ENCODE data around the gene SLC6A3. TPM values are rescaled to one million over a fixed set of nuclear protein-coding genes. Genes with fewer than 3 reads are reported as not detected.

Gene SLC6A3
- total RNA-seq, 1 donor from 2014 or later = not detected

GRCh38 chr5:1384521-1384920 is 60.7 kb downstream of the SLC6A3 start:
- Mint-ChIP-seq H3K27me3 (ENCODE audit: insufficient read depth) (peaks cover 5% of the 10 kb centered on the region), H3K9me3 (no peaks in the 10 kb centered on the region), H3K36me3 (ENCODE audit: low read depth) (no peaks in the 10 kb centered on the region), H3K4me1 (ENCODE audit: low read depth) (peaks cover 18% of the 10 kb centered on the region), H3K4me3 (no peak overlapping the region), H3K27ac (no peak overlapping the region)
- no peak for DNase-seq (ENCODE audit: low spot score)
- intact Hi-C loops (cut with micrococcal nuclease) = no loop called here

GRCh38 chr5:1383886-1384401 is 61.3 kb downstream of the SLC6A3 start:
- no peak overlapping the region for H3K4me3 Mint-ChIP-seq
- no peaks in the 10 kb centered on the region for H3K36me3 Mint-ChIP-seq (ENCODE audit: low read depth)
- H3K27me3 Mint-ChIP-seq (ENCODE audit: insufficient read depth) = peaks cover 6% of the 10 kb centered on the region
- no peak for DNase-seq (ENCODE audit: low spot score)
- intact Hi-C loops (cut with micrococcal nuclease) = no loop called here
- H3K9me3 Mint-ChIP-seq = no peaks in the 10 kb centered on the region
- H3K4me1 Mint-ChIP-seq (ENCODE audit: low read depth) = peaks cover 18% of the 10 kb centered on the region
- H3K27ac Mint-ChIP-seq = no peak overlapping the region

- no peak for DNase-seq (ENCODE audit: low spot score)
- H3K9me3 Mint-ChIP-seq = no peaks in the 10 kb centered on the region
- H3K27ac Mint-ChIP-seq = no peak overlapping the region
- intact Hi-C loops (cut with micrococcal nuclease) = no loop called here
- H3K27me3 Mint-ChIP-seq (ENCODE audit: insufficient read depth) = peaks cover 6% of the 10 kb centered on the region
- H3K4me1 Mint-ChIP-seq (ENCODE audit: low read depth) = peaks cover 18% of the 10 kb centered on the region
- no peaks in the 10 kb centered on the region for H3K36me3 Mint-ChIP-seq (ENCODE audit: low read depth)
- no peak overlapping the region for H3K4me3 Mint-ChIP-seq
Observed at GRCh38 chr5:1383344-1383743, 61.9 kb downstream of the SLC6A3 start.

- no peaks in the 10 kb centered on the region for H3K36me3 Mint-ChIP-seq (ENCODE audit: low read depth)
- peaks cover 18% of the 10 kb centered on the region for H3K4me1 Mint-ChIP-seq (ENCODE audit: low read depth)
- no peak overlapping the region for H3K4me3 Mint-ChIP-seq
- no peaks in the 10 kb centered on the region for H3K9me3 Mint-ChIP-seq
- H3K27ac Mint-ChIP-seq = no peak overlapping the region
- intact Hi-C loops (cut with micrococcal nuclease) = no loop called here
- no peak for DNase-seq (ENCODE audit: low spot score)
- H3K27me3 Mint-ChIP-seq (ENCODE audit: insufficient read depth) = peaks cover 2% of the 10 kb centered on the region
Observed at GRCh38 chr5:1382248-1382700, 63.0 kb downstream of the SLC6A3 start.

- no peak overlapping the region for H3K4me3 Mint-ChIP-seq
- no peak overlapping the region for H3K27ac Mint-ChIP-seq
- no peaks in the 10 kb centered on the region for H3K9me3 Mint-ChIP-seq
- peaks cover 2% of the 10 kb centered on the region for H3K27me3 Mint-ChIP-seq (ENCODE audit: insufficient read depth)
- peaks cover 12% of the 10 kb centered on the region for H3K4me1 Mint-ChIP-seq (ENCODE audit: low read depth)
- DNase-seq (ENCODE audit: low spot score) = no peak
- H3K36me3 Mint-ChIP-seq (ENCODE audit: low read depth) = no peaks in the 10 kb centered on the region
- intact Hi-C loops (cut with micrococcal nuclease) = no loop called here
Observed at GRCh38 chr5:1381370-1382247, 63.6 kb downstream of the SLC6A3 start.

GRCh38 chr5:1380910-1381309 is 64.3 kb downstream of the SLC6A3 start:
- no peaks in the 10 kb centered on the region for H3K9me3 Mint-ChIP-seq

GRCh38 chr5:1380011-1380817 is 65.0 kb downstream of the SLC6A3 start:
- H3K27me3 Mint-ChIP-seq (ENCODE audit: insufficient read depth) = peaks cover 2% of the 10 kb centered on the region
- no peaks in the 10 kb centered on the region for H3K9me3 Mint-ChIP-seq
- peak; percentile 48 for DNase-seq (ENCODE audit: low spot score)
- peak overlapping the region; percentile 58 for H3K4me3 Mint-ChIP-seq
- intact Hi-C loops (cut with micrococcal nuclease) = loop anchor here (1.0 kb wide), 2 partner anchors 35 to 261 kb away; partner anchors contain the start of gene CLPTM1L
- peak overlapping the region; percentile 67 for H3K27ac Mint-ChIP-seq
- peaks cover under 1% of the 10 kb centered on the region for H3K4me1 Mint-ChIP-seq (ENCODE audit: low read depth)
- no peaks in the 10 kb centered on the region for H3K36me3 Mint-ChIP-seq (ENCODE audit: low read depth)

More at GRCh38 chr5:1380910-1381309, 64.3 kb downstream of the SLC6A3 start:
- Mint-ChIP-seq H3K27ac (no peak overlapping the region), H3K36me3 (ENCODE audit: low read depth) (no peaks in the 10 kb centered on the region), H3K4me3 (no peak overlapping the region), H3K4me1 (ENCODE audit: low read depth) (peaks cover 6% of the 10 kb centered on the region), H3K27me3 (ENCODE audit: insufficient read depth) (peaks cover 2% of the 10 kb centered on the region)
- DNase-seq (ENCODE audit: low spot score) = no peak
- intact Hi-C loops (cut with micrococcal nuclease) = loop anchor here (1.0 kb wide), 2 partner anchors 36 to 260 kb away; partner anchors contain the start of gene CLPTM1L

GRCh38 chr5:1378866-1379659 is 66.2 kb downstream of the SLC6A3 start:
- no peak for DNase-seq (ENCODE audit: low spot score)
- Mint-ChIP-seq H3K36me3 (ENCODE audit: low read depth) (no peaks in the 10 kb centered on the region), H3K4me3 (no peak overlapping the region), H3K4me1 (ENCODE audit: low read depth) (no peaks in the 10 kb centered on the region), H3K27ac (no peak overlapping the region), H3K27me3 (ENCODE audit: insufficient read depth) (peaks cover 2% of the 10 kb centered on the region), H3K9me3 (no peaks in the 10 kb centered on the region)
- intact Hi-C loops (cut with micrococcal nuclease) = no loop called here

GRCh38 chr5:1378096-1378495 is 67.1 kb downstream of the SLC6A3 start:
- no peak overlapping the region for H3K4me3 Mint-ChIP-seq

GRCh38 chr5:1376981-1377380 is 68.3 kb downstream of the SLC6A3 start:
- Mint-ChIP-seq H3K27me3 (ENCODE audit: insufficient read depth) (peaks cover 2% of the 10 kb centered on the region), H3K9me3 (no peaks in the 10 kb centered on the region), H3K4me3 (no peak overlapping the region), H3K36me3 (ENCODE audit: low read depth) (no peaks in the 10 kb centered on the region), H3K4me1 (ENCODE audit: low read depth) (no peaks in the 10 kb centered on the region), H3K27ac (no peak overlapping the region)
- no peak for DNase-seq (ENCODE audit: low spot score)
- intact Hi-C loops (cut with micrococcal nuclease) = no loop called here

More at GRCh38 chr5:1378096-1378495, 67.1 kb downstream of the SLC6A3 start:
- no peak overlapping the region for H3K27ac Mint-ChIP-seq
- H3K4me1 Mint-ChIP-seq (ENCODE audit: low read depth) = no peaks in the 10 kb centered on the region
- intact Hi-C loops (cut with micrococcal nuclease) = no loop called here
- no peak for DNase-seq (ENCODE audit: low spot score)
- peaks cover 2% of the 10 kb centered on the region for H3K27me3 Mint-ChIP-seq (ENCODE audit: insufficient read depth)
- no peaks in the 10 kb centered on the region for H3K36me3 Mint-ChIP-seq (ENCODE audit: low read depth)
- no peaks in the 10 kb centered on the region for H3K9me3 Mint-ChIP-seq

- no peak overlapping the region for H3K27ac Mint-ChIP-seq
- intact Hi-C loops (cut with micrococcal nuclease) = no loop called here
- no peaks in the 10 kb centered on the region for H3K36me3 Mint-ChIP-seq (ENCODE audit: low read depth)
- peaks cover 2% of the 10 kb centered on the region for H3K27me3 Mint-ChIP-seq (ENCODE audit: insufficient read depth)
- no peaks in the 10 kb centered on the region for H3K4me1 Mint-ChIP-seq (ENCODE audit: low read depth)
- H3K9me3 Mint-ChIP-seq = no peaks in the 10 kb centered on the region
- no peak for DNase-seq (ENCODE audit: low spot score)
- H3K4me3 Mint-ChIP-seq = no peak overlapping the region
Observed at GRCh38 chr5:1375871-1376810, 69.1 kb downstream of the SLC6A3 start.
